ENCODE results near the gene STEAP1B. TPM values are rescaled to one million over a fixed set of nuclear protein-coding genes. Genes with fewer than 3 reads are reported as not detected.

The STEAP1B gene
- total and polyA plus RNA-seq, 2 of the 4 experiments (the other 2 are of a cell fraction), result 7.9 to 13.8 TPM

GRCh38 chr7:22452960-22453558 is 46.9 kb downstream of the STEAP1B start:
- H3K9ac ChIP-seq (ENCODE audit: low read depth, low read length), result no peak overlapping the region
- BruUV-seq (replicated peaks), result no TSS peak
- POLR2A ChIA-PET (ENCODE audit: unreplicated experiment), result no interaction called here

More at GRCh38 chr7:22452960-22453558, 46.9 kb downstream of the STEAP1B start:
- dilution Hi-C loops (cut with HindIII; ENCODE audit: low sequenced_read_pairs, unreplicated experiment) (no loop called here), in situ Hi-C loops (cut with MboI; ENCODE audit: low sequenced_read_pairs) (no loop called here), intact Hi-C loops (cut with micrococcal nuclease) (no loop called here)
- no peaks in the 10 kb centered on the region for H3K36me3 ChIP-seq (ENCODE audit: control insufficient read depth, insufficient read depth, low read length)
- ATAC-seq (ENCODE audit: low read depth), result no peak
- no peaks in the 10 kb centered on the region for H4K20me1 ChIP-seq (ENCODE audit: insufficient read depth, low read length)
- no peak overlapping the region for H4K91ac ChIP-seq (ENCODE audit: insufficient read depth, low read depth, low read length)
- no peak overlapping the region for H3K56ac ChIP-seq (ENCODE audit: extremely low read depth, insufficient read depth, low read length)
- H4K8ac ChIP-seq (ENCODE audit: low read depth in 2 of 2, low read length in 2 of 2), result no peak overlapping the region
- no peaks in the 10 kb centered on the region for H3K9me3 ChIP-seq (ENCODE audit: control insufficient read depth, insufficient read depth, low read length)
- no peak overlapping the region for H2AK5ac ChIP-seq (ENCODE audit: low read depth, low read length)
- no peak overlapping the region for H2BK15ac ChIP-seq (ENCODE audit: low read depth, low read length)
- H3K4ac ChIP-seq (ENCODE audit: low read depth, low read length), result no peak overlapping the region
- no peak overlapping the region for H3K27ac ChIP-seq (ENCODE audit: insufficient read depth, low read length)
- CTCF ChIA-PET, result interaction anchor here (0.7 kb wide), 1 partner anchor 14 kb away, joined by 3 read pairs; no protein-coding TSS in a partner anchor
- no peak overlapping the region for H3K4me2 ChIP-seq (ENCODE audit: low read depth, low read length)
- no peak overlapping the region for H3K14ac ChIP-seq (replicated peaks; ENCODE audit: low read depth, low read length)
- no peak overlapping the region for H2BK20ac ChIP-seq (ENCODE audit: low read depth, low read length)
- no peaks in the 10 kb centered on the region for H3K79me1 ChIP-seq (ENCODE audit: low read depth in 1 of 2, low read length in 2 of 2)
- no peak overlapping the region for H3K4me3 ChIP-seq (ENCODE audit: insufficient read depth, low read depth, low read length)
- no peak overlapping the region for H2AFZ ChIP-seq (replicated peaks; ENCODE audit: low read length, poor library complexity)
- no peak overlapping the region for H3K18ac ChIP-seq (ENCODE audit: low read depth, low read length)
- no peaks in the 10 kb centered on the region for H3K27me3 ChIP-seq (ENCODE audit: control insufficient read depth, insufficient read depth, low read length)
- H3K23ac ChIP-seq (ENCODE audit: low read depth, low read length), result no peak overlapping the region
- 69% methylated on average over 2 of the region's 4 CpGs; no CpG with 5 or more reads in 1 of the 2 experiments for WGBS, 2 experiments (ENCODE audit: extremely low coverage in 2 of 2, insufficient read length in 1 of 2)
- H3K9me1 ChIP-seq (ENCODE audit: insufficient read depth, low read length), result no peaks in the 10 kb centered on the region
- H2AK9ac ChIP-seq (replicated peaks; ENCODE audit: low read depth, low read length, poor library complexity), result no peak overlapping the region
- no peak overlapping the region for H2BK5ac ChIP-seq (ENCODE audit: low read depth, low read length, poor library complexity, severe bottlenecking)
- no peak overlapping the region for H2BK120ac ChIP-seq (ENCODE audit: low read depth, low read length)
- H4K5ac ChIP-seq (ENCODE audit: low read depth, low read length), result no peak overlapping the region
- no peak for DNase-seq
- H3K4me1 ChIP-seq (ENCODE audit: control insufficient read depth, insufficient read depth, low read length), result no peaks in the 10 kb centered on the region
- no peak for TF ChIP-seq POLR2A (IDR thresholded peaks at IDR 0.05; ENCODE audit: low read depth, low read length)
- TF ChIP-seq RCOR1 (IDR thresholded peaks at IDR 0.05; ENCODE audit: insufficient replicate concordance, low read length), result no peak
- TF ChIP-seq MAFK (IDR thresholded peaks at IDR 0.05; ENCODE audit: low read depth, low read length), result no peak
- TF ChIP-seq CTCF (conservative IDR thresholded peaks at IDR 0.05; ENCODE audit: low read depth, low read length), result no peak
- no peak for TF ChIP-seq BHLHE40 (IDR thresholded peaks at IDR 0.05; ENCODE audit: low read depth, low read length)
- TF ChIP-seq FOS (IDR thresholded peaks at IDR 0.05; ENCODE audit: low read depth, low read length), result no peak
- no peak for TF ChIP-seq MAZ (IDR thresholded peaks at IDR 0.05; ENCODE audit: borderline replicate concordance, low read depth, low read length)
- TF ChIP-seq SMC3 (IDR thresholded peaks at IDR 0.05; ENCODE audit: low read depth, low read length), result no peak
- TF ChIP-seq NFE2L2 (IDR thresholded peaks at IDR 0.05; ENCODE audit: low read depth, low read length), result no peak
- no peak for TF ChIP-seq CHD1 (IDR thresholded peaks at IDR 0.05; ENCODE audit: low read depth, low read length)
- no peak for TF ChIP-seq ELK1 (IDR thresholded peaks at IDR 0.05; ENCODE audit: borderline replicate concordance, low read depth, low read length)
- TF ChIP-seq USF2 (IDR thresholded peaks at IDR 0.05; ENCODE audit: low read depth, low read length), result no peak
- TF ChIP-seq CEBPB (IDR thresholded peaks at IDR 0.05; ENCODE audit: low read depth, low read length), result no peak
- TF ChIP-seq RFX5 (IDR thresholded peaks at IDR 0.05; ENCODE audit: low read depth, low read length), result no peak
- no peak for TF ChIP-seq RAD21 (IDR thresholded peaks at IDR 0.05; ENCODE audit: low read length)
- TF ChIP-seq MXI1 (IDR thresholded peaks at IDR 0.05; ENCODE audit: borderline replicate concordance, low read depth, low read length), result no peak
